IPS-NIHi11 (cell line): ENCODE results near the gene HES6.
"Not testable (repeated sequence)": the region's sequence is repeated elsewhere in the genome, so short reads cannot be mapped to it uniquely, and the experiment has no call there.

Experiments
- DNase-seq: peaks from one replicate; pipeline ENCODE4 v3.0.0; 2012; ENCODE audit warnings: mixed read lengths, low spot score

HES6 gene

DNA sequence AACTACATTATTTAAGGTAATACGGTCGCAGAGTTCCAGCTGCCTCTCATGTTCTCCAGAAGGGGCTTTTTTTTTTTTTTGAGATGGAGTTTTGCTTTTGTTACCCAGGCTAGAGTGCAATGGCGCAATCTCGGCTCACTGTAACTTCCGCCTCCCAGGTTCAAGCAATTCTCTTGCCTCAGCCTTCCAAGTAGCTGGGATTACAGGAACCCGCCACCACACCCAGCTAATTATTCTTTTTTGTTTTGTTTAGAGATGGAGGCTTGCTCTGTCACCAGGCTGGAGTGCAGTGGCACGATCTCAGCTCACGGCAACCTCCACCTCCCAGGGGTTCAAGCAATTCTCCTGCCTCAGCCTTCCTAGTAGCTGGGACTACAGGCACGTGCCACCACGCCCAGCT, 33.6 kb upstream of the HES6 start:
- not testable (repeated sequence) for DNase-seq

DNA sequence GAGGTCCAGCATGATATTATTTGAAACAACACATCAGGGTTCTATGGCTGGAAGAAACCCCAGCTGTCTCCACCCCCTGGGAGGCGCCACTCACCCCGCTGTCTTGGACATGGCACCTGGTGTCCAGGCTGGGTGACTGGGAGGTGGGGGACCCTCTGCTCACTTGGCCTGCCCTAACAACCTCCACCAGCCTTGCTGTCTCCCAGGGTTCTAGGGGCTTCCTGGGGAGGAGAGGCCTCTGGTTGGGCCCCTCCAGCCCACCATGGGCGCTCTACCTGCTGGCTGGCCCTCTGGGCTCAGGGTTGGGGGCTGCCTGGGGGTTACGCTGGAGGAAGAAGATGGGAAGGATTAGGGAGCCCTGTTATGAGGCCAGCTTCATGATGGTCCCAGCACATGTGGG, 32.3 kb upstream of the HES6 start:
- DNase-seq, result no peak

- not testable (repeated sequence) for DNase-seq
Measured at GRCh38 chr2:238271686-238272085, 31.8 kb upstream of the HES6 start.

- no peak for DNase-seq
Measured at GRCh38 chr2:238271061-238271554, 31.3 kb upstream of the HES6 start.

DNA sequence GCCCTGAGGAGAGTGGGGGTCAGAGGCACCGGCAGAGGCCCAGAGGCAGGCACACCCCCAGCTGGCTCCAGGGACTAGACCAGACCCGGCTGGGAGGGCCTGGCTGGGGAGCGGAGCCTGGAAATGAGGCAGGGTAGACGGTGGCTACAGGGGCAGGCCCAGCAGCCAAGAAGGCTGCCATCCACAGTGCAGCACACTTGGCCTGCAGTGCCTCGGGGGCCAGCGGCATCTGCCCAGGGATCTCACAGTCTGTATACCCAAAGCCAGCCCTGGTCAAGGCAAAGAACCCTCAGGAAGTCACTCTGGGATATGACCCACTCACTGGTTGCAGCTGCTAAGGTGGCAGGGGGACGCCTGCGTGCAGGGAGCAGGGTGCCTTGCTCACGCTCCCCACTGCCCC, 30.8 kb upstream of the HES6 start:
- DNase-seq, result no peak

DNA sequence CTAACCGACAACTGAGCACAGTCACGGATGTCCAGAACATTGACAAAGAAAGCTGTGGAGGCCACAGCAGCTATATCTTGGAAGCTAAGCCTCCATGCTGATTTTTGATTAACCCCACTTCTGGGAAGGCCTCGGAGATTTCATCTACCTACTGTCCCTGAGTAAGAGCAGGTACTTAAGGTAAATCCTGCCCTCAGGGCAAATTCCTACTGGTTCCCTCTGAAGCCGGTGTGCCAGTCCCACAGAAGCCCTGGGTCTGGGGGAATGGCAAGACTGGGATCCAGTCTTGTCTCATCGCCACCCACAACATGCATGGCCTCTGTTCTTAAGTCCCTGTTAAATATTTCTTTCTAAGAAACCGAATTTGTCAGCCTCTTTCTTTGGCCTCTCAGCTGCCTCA, 29.9 kb upstream of the HES6 start:
- DNase-seq, result no peak

DNA sequence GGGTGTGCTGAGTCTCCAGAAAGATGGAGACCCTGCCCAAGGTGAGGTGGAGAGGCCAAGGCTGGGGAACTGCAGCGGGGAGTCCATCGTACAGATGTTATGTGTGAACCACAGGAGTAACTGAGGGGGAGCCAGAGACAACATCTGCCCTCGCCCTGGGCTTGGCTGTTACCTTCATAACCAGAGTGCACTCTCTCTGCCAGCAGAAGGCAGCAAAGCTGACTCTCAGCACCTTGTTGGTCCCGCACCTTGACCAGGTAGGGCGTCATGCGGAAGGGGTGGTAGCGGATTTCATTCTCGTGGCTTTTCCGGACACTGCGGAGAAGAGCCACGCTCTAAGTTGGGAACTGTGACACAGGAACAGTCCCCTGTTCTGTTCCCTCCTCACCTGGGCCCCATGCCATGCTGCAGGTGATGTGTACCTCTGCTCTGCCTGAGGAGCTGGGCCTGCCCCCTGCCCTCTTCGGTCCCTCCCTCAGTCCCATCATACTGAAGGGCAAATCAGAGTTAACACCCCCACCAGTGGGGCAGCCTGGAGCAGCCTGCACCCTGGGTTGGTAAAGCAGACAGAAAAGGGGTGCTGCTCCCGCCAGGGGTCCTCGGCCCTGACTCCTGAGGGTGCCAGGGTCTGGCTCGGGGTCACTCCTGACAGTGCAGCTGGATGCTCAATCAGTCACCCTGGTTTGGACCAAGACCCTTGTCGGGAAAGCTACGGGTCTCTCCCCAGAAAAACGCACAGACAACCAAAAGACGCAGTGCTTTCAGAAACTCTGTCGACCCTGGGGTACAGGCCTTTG, 28.2 kb upstream of the HES6 start:
- no peak for DNase-seq

GRCh38 chr2:238267341-238267710, 27.5 kb upstream of the HES6 start:
- DNase-seq, result no peak

GRCh38 chr2:238265605-238266004, 25.8 kb upstream of the HES6 start:
- DNase-seq, result no peak

- DNase-seq, result no peak
Measured at GRCh38 chr2:238264072-238264460, 24.2 kb upstream of the HES6 start.

DNA sequence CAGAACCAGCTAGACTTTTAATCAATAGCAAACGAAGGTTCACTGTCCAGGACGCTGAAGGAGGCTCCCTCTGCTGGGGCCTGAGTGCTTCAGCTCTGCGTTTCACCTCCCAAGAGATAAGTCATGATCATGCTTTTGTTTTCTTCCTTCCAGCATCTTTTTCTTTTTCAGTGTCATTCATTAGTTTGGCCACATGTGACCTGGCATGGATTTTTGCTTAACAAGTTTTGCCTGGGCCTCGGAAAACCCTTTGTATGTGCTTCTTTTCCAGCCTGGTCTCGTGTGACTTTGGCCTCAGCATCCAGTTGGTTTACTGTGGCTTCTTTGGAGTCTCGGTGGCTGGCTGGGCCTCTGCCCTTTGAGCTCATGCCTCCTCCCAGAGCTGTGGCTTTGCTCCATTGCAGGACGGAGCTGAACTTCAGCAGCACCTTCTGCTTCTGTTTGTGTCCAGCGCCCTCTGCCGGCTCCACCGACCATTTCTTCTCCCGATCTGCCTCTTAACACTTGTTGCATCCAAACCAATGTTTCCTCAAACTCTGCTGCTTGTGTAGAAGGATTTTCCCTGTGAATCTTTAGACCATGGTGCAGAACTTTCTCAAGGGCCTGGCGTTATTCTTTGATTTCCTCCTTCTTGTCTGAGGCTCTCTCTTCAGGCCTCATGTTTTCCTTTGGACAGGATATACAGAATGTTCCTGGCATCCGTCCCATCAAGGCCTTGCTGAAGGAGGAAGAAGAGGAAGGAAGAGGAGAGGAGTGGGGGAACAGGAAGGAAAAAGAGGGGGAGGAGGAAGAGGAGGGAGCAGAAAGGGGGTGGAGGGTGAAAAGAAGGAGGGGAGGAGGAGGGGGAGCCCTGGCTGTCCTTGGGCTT, 23.6 kb upstream of the HES6 start:
- DNase-seq, result peak; percentile 88

- DNase-seq, result no peak
Measured at GRCh38 chr2:238262496-238263122, 22.8 kb upstream of the HES6 start.

- DNase-seq, result no peak
Measured at GRCh38 chr2:238261718-238262375, 22.0 kb upstream of the HES6 start.

GRCh38 chr2:238260883-238261282, 21.0 kb upstream of the HES6 start:
- DNase-seq, result no peak

DNA sequence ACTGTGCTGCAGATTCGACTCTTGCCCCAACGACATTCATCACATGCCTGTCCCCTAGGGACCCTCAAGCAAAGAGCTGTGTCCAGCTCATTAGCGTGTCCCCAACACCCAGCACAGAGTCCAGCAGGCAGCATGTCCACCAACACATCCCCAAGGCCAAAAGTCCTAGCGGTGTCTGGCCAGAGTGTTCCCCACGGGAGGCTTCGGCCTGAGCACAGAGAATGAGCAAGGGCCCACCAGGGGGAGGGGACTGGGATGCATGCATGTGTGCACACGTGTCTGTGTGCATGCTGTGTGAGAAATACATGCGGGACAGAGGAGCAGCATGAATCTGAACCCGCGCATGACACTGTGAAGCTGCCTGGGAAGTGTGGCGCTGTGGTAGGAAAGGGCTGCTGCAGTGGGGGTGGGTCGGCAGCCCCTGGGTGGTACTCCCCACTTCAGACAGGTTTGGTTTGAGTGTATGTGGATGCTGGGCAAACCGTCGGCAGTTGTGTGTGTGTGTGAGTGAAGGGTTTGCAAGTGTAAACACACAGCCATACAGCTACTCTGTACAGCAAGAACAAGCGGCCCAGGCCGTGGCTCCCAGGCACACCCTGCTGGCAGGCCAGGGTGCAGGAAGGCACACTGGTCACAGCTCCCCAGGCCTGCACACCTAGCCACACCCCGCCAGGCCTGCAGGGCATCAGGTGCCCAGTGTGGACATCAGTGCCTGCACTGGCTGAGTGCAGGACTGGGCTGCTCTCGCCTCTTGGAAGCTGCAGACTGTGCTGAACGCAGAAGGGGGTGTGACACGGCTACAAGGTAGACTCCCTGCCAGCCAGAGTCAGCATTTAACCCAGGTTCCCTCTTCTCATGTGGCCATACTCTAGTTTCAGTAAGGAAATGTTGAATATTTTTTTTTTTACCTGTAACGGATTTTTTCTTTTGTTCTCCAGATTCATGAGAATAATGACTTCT, 19.5 kb upstream of the HES6 start:
- no peak for DNase-seq

GRCh38 chr2:238257786-238258700, 18.2 kb upstream of the HES6 start:
- no peak for DNase-seq

DNA sequence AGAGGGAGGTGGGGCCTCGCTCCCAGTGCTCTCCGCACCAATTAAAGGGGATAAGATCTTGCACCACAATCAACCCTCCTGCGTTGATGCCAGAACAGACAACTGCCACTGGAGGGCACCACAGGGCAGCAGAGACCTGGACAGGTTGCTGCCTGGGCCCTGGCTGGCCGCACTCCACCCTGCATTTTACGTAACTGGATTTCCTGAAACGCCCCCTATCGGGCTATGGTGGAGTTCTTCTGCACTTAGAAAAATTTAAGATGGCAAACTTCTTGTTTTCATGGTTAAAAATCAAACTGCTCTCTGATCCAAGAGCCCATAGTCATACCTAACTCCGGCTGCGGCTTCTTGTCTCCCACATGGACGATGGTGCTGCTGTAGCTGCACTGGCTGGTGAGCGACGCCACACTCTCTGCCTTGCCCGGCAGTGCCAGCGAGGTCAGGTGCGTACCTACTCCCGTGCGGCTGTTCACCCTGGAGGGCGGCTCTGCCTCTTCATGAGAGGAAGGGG, 16.8 kb upstream of the HES6 start:
- DNase-seq, result peak; percentile 96

GRCh38 chr2:238256111-238256510, 16.3 kb upstream of the HES6 start:
- DNase-seq, result no peak

- no peak for DNase-seq
Measured at GRCh38 chr2:238255636-238256035, 15.8 kb upstream of the HES6 start.

GRCh38 chr2:238255151-238255551, 15.3 kb upstream of the HES6 start:
- no peak for DNase-seq
